ENCODE results near the gene DMBX1. TPM values are rescaled to one million over a fixed set of nuclear protein-coding genes. Genes with fewer than 3 reads are reported as not detected.

DMBX1 gene
- total RNA-seq = not detected in 2 replicates

DNA sequence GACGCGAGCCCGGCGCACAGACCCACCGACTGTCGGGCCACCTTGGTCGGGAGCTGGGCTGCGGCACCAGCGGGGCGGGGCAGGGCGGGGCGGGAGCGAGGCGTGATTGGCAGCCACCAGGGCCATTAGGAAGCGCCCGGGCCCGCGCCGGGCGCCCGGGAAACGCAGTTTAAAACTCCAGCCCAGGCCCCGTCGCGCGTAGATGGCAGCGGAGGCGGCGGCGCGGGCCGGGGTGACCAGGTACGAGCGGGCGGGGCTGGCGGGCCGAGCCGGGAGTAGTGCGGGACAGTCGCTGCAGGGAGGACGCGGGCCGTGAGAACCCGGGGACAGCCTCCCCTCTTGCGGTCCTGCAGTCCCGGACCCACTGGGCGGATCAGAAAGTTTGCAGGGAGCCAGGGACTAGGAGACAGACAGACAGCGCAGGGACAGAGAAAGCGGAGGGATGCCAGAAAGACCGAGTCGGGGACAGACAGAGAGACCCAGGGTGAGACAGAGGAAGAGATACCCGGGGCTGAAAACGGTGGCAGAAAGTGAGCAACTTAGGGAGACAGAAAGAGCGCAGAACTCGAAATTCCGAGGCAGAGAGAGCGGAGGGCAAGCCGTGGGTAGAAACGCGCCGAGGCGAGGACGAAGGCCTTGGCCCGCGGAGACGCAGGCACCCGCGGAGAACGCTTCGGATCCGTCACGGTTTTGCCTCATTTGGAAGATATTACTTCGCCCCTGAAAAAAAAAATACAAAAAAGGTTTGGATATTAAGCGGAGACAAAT lies at the start of gene DMBX1:
TSS of gene DMBX1 (plus strand) at position 199 of the 768 bp plus-strand sequence. CDS start 17,175 bp downstream, outside the sequence.
- ChIA-PET CTCF (no interaction called here), POLR2A (no interaction called here)
- Mint-ChIP-seq H3K27ac (no peak within 1 kb of the TSS), H3K4me1 (peaks cover 20% of the 10 kb centered on the region), H3K9me3 (no peaks in the 10 kb centered on the region), H3K4me3 (peak within 1 kb of the TSS; percentile 70), H3K36me3 (ENCODE audit: low read depth) (no peaks in the 10 kb centered on the region), H3K27me3 (peaks cover 77% of the 10 kb centered on the region)
- TF ChIP-seq, protein P1, sequence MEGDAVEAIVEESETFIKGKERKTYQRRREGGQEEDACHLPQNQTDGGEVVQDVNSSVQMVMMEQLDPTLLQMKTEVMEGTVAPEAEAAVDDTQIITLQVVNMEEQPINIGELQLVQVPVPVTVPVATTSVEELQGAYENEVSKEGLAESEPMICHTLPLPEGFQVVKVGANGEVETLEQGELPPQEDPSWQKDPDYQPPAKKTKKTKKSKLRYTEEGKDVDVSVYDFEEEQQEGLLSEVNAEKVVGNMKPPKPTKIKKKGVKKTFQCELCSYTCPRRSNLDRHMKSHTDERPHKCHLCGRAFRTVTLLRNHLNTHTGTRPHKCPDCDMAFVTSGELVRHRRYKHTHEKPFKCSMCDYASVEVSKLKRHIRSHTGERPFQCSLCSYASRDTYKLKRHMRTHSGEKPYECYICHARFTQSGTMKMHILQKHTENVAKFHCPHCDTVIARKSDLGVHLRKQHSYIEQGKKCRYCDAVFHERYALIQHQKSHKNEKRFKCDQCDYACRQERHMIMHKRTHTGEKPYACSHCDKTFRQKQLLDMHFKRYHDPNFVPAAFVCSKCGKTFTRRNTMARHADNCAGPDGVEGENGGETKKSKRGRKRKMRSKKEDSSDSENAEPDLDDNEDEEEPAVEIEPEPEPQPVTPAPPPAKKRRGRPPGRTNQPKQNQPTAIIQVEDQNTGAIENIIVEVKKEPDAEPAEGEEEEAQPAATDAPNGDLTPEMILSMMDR (IDR thresholded peaks at IDR 0.05) = no peak
- ATAC-seq (ENCODE audit: low read depth) (peak; percentile 68), DNase-seq (no peak)
- intact Hi-C loops (cut with micrococcal nuclease) = no loop called here

DNA sequence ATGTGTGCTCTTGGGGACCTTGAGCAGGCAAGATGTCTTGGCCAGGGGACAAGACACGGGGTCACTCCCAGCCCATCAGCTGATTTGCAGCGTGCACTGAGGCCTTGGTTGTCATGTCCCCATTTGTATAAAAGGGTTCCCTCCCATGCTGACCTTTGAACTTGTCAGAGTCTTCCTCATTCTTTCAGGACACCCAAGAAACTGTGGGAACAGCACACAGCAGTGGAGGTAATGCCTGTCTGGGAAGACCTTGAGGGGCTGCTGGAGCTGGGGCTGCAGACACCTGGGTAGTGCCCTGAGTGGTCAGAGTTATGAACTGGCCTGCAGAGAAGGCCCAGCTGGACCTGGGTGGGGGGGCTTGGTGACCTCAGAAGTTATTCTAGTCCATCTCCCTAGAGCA lies 49.2 kb upstream of the DMBX1 start:
- no peak for DNase-seq
- Mint-ChIP-seq H3K27me3 (peaks cover 31% of the 10 kb centered on the region), H3K4me3 (no peak overlapping the region), H3K4me1 (peaks cover 8% of the 10 kb centered on the region), H3K36me3 (ENCODE audit: low read depth) (no peaks in the 10 kb centered on the region), H3K27ac (no peak overlapping the region), H3K9me3 (no peaks in the 10 kb centered on the region)
- TF ChIP-seq, protein P1 (IDR thresholded peaks at IDR 0.05) = no peak
- ATAC-seq (ENCODE audit: low read depth) = no peak
- intact Hi-C loops (cut with micrococcal nuclease) = no loop called here
- ChIA-PET POLR2A (no interaction called here), CTCF (no interaction called here)

- no peaks in the 10 kb centered on the region for H3K36me3 Mint-ChIP-seq (ENCODE audit: low read depth)
- POLR2A ChIA-PET = no interaction called here
- H3K4me3 Mint-ChIP-seq = peak overlapping the region; percentile 81
- DNase-seq = peak; percentile 63
- H3K27me3 Mint-ChIP-seq = peaks cover 35% of the 10 kb centered on the region
- peak; percentile 78 for ATAC-seq (ENCODE audit: low read depth)
- CTCF ChIA-PET = no interaction called here
- H3K4me1 Mint-ChIP-seq = peaks cover 10% of the 10 kb centered on the region
- intact Hi-C loops (cut with micrococcal nuclease) = loop anchor here (1.0 kb wide), 1 partner anchor 86 kb away; no protein-coding TSS in a partner anchor
- H3K27ac Mint-ChIP-seq = no peak overlapping the region
- no peaks in the 10 kb centered on the region for H3K9me3 Mint-ChIP-seq
- TF ChIP-seq, protein P1 (IDR thresholded peaks at IDR 0.05) = peak; percentile 96
These were observed 47.1 kb upstream of the DMBX1 start for GRCh38 chr1:46442317-46443161.

DNA sequence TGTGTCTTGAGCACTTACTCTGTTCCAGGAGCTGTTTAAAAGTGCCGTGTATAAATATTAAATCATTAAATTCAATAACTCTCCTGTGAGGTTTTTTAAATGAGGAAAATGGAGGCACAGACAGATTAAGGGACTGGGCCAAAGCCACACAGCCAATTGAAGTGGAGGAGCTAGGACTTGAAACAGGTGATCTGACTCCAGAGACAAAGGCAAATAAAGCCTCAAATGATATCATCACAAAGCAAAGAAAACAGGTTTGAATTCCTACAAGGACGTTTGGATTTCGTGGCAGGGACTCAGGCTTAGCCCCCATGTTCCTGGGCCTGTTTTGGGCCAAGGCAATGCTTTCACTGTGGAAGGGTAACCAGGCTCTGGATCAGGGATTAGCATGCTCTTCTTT lies 45.2 kb upstream of the DMBX1 start:
- POLR2A ChIA-PET = no interaction called here
- no peaks in the 10 kb centered on the region for H3K36me3 Mint-ChIP-seq (ENCODE audit: low read depth)
- no peak overlapping the region for H3K4me3 Mint-ChIP-seq
- DNase-seq (no peak), ATAC-seq (ENCODE audit: low read depth) (no peak)
- no peak overlapping the region for H3K27ac Mint-ChIP-seq
- H3K4me1 Mint-ChIP-seq = peaks cover 18% of the 10 kb centered on the region
- H3K27me3 Mint-ChIP-seq = peaks cover 40% of the 10 kb centered on the region
- no peaks in the 10 kb centered on the region for H3K9me3 Mint-ChIP-seq
- intact Hi-C loops (cut with micrococcal nuclease) = no loop called here
- TF ChIP-seq, protein P1 (IDR thresholded peaks at IDR 0.05) = no peak
- CTCF ChIA-PET = interaction anchor here (1.0 to 2.2 kb wide), 3 partner anchors 83 to 280 kb away, joined by 3 to 8 read pairs (median 7); no protein-coding TSS in a partner anchor

DNA sequence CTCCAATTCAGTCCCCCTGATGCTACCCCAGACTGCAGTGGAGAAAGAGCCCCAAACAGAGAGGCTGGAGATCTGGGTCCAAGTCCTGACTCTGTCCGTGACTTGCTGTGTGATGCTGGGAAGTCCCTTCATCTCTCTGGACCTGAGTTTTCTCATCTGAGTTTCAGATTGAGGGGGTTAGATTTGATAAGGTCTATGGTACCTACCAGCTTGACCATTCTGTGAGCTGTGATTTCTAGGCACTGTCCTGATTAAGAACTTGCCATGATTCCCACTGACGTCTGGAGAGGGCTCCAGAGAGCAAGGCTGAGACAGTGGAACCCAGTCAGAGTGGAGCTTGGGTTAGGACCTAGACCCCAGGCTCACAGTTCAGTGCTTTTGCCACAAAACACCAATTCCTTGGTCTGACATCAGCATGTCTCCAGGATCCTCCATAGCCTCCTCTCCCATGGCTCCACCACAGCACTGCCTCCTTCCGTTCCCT lies 43.8 kb upstream of the DMBX1 start:
- ATAC-seq (ENCODE audit: low read depth) (no peak), DNase-seq (no peak)
- POLR2A ChIA-PET = no interaction called here
- Mint-ChIP-seq H3K9me3 (no peaks in the 10 kb centered on the region), H3K4me3 (no peak overlapping the region), H3K27me3 (peaks cover 47% of the 10 kb centered on the region), H3K36me3 (ENCODE audit: low read depth) (no peaks in the 10 kb centered on the region), H3K27ac (no peak overlapping the region), H3K4me1 (peaks cover 18% of the 10 kb centered on the region)
- TF ChIP-seq, protein P1 (IDR thresholded peaks at IDR 0.05) = no peak
- intact Hi-C loops (cut with micrococcal nuclease) = loop anchor here (5.0 kb wide), 1 partner anchor 101 kb away; no protein-coding TSS in a partner anchor
- CTCF ChIA-PET = interaction anchor here (1.0 to 2.2 kb wide), 3 partner anchors 83 to 730 kb away, joined by 3 to 11 read pairs (median 8); no protein-coding TSS in a partner anchor

All from activated B cell treated with CpG ODN at 0.5 μM for 24 hours (primary cell).